ENCODE measurements around the gene NANOS3. TPM values are rescaled to one million over a fixed set of nuclear protein-coding genes. Genes with fewer than 3 reads are reported as not detected.

NANOS3 gene
- total and polyA plus RNA-seq, 5 donors from 2014 or later: not detected

GRCh38 chr19:13881692-13882418 is 4.9 kb downstream of the NANOS3 start:
- Histone ChIP-seq H3K4me3 (ENCODE audit: low read depth, low read length) (peak overlapping the region; percentile 53), H3K9me3 (ENCODE audit: control insufficient read depth in 2 of 2, low read length in 2 of 2) (no peaks in the 10 kb centered on the region), H3K27ac (ENCODE audit: insufficient read depth, low read length, poor library complexity, severe bottlenecking) (peak overlapping the region; percentile 61), H3K36me3 (ENCODE audit: control insufficient read depth, insufficient read depth, low read length) (no peaks in the 10 kb centered on the region), H3K27me3 (ENCODE audit: control insufficient read depth, insufficient read depth, low read length) (no peaks in the 10 kb centered on the region), H3K4me1 (ENCODE audit: control insufficient read depth, insufficient read depth, low read length, poor library complexity, severe bottlenecking) (peaks cover 38% of the 10 kb centered on the region)
- no peaks in the 10 kb centered on the region for H3K36me3 Mint-ChIP-seq
- peak in 1 of 3 donors; percentile 72 for DNase-seq
- ATAC-seq (ENCODE audit: low read depth in 2 of 2): no peak
- H3K9me3 Mint-ChIP-seq: no peaks in the 10 kb centered on the region
- no peaks in the 10 kb centered on the region for H3K27me3 Mint-ChIP-seq
- peak overlapping the region; percentile 86 to 92 (median 87) for H3K27ac Mint-ChIP-seq
- peaks cover 6 to 43% (median 19%) of the 10 kb centered on the region in 4 donors for H3K4me1 Mint-ChIP-seq
- H3K4me3 Mint-ChIP-seq: peak overlapping the region; percentile 72 to 82 (median 76)

- H3K4me1 Mint-ChIP-seq: peaks cover 6 to 43% (median 19%) of the 10 kb centered on the region in 4 donors
- H3K9me3 Mint-ChIP-seq: no peaks in the 10 kb centered on the region
These were observed 5.5 kb downstream of the NANOS3 start for GRCh38 chr19:13882419-13882795.

GRCh38 chr19:13882836-13883235 is 5.9 kb downstream of the NANOS3 start:
- Mint-ChIP-seq H3K36me3 (no peaks in the 10 kb centered on the region), H3K27ac (peak overlapping the region in 2 of 3 donors; percentile 83 to 86), H3K4me1 (peaks cover 6 to 43% (median 19%) of the 10 kb centered on the region in 4 donors), H3K9me3 (no peaks in the 10 kb centered on the region), H3K4me3 (peak overlapping the region in 1 of 4 donors; percentile 79), H3K27me3 (no peaks in the 10 kb centered on the region)
- Histone ChIP-seq H3K9me3 (ENCODE audit: control insufficient read depth in 2 of 2, low read length in 2 of 2) (no peaks in the 10 kb centered on the region), H3K36me3 (ENCODE audit: control insufficient read depth, insufficient read depth, low read length) (no peaks in the 10 kb centered on the region), H3K27ac (ENCODE audit: insufficient read depth, low read length, poor library complexity, severe bottlenecking) (no peak overlapping the region), H3K27me3 (ENCODE audit: control insufficient read depth, insufficient read depth, low read length) (no peaks in the 10 kb centered on the region), H3K4me1 (ENCODE audit: control insufficient read depth, insufficient read depth, low read length, poor library complexity, severe bottlenecking) (peaks cover 38% of the 10 kb centered on the region), H3K4me3 (ENCODE audit: low read depth, low read length) (no peak overlapping the region)
- DNase-seq: no peak
- no peak for ATAC-seq (ENCODE audit: low read depth in 2 of 2)

More at GRCh38 chr19:13882419-13882795, 5.5 kb downstream of the NANOS3 start:
- peak overlapping the region; percentile 61 for H3K27ac ChIP-seq (ENCODE audit: insufficient read depth, low read length, poor library complexity, severe bottlenecking)
- Mint-ChIP-seq H3K27me3 (no peaks in the 10 kb centered on the region), H3K4me3 (peak overlapping the region; percentile 72 to 82 (median 76)), H3K36me3 (no peaks in the 10 kb centered on the region), H3K27ac (peak overlapping the region; percentile 86 to 92 (median 87))
- no peaks in the 10 kb centered on the region for H3K9me3 ChIP-seq (ENCODE audit: control insufficient read depth in 2 of 2, low read length in 2 of 2)
- H3K4me1 ChIP-seq (ENCODE audit: control insufficient read depth, insufficient read depth, low read length, poor library complexity, severe bottlenecking): peaks cover 38% of the 10 kb centered on the region
- ATAC-seq (ENCODE audit: low read depth in 2 of 2) (no peak), DNase-seq (no peak)
- H3K36me3 ChIP-seq (ENCODE audit: control insufficient read depth, insufficient read depth, low read length): no peaks in the 10 kb centered on the region
- H3K4me3 ChIP-seq (ENCODE audit: low read depth, low read length): peak overlapping the region; percentile 53
- no peaks in the 10 kb centered on the region for H3K27me3 ChIP-seq (ENCODE audit: control insufficient read depth, insufficient read depth, low read length)

GRCh38 chr19:13883516-13884064 is 6.7 kb downstream of the NANOS3 start:
- H3K4me3 ChIP-seq (ENCODE audit: low read depth, low read length): no peak overlapping the region
- peaks cover 6 to 43% (median 19%) of the 10 kb centered on the region in 4 donors for H3K4me1 Mint-ChIP-seq
- no peaks in the 10 kb centered on the region for H3K9me3 ChIP-seq (ENCODE audit: control insufficient read depth in 2 of 2, low read length in 2 of 2)
- H3K4me3 Mint-ChIP-seq: no peak overlapping the region
- H3K27ac Mint-ChIP-seq: peak overlapping the region in 2 of 3 donors; percentile 48 to 89
- DNase-seq: no peak
- peaks cover 38% of the 10 kb centered on the region for H3K4me1 ChIP-seq (ENCODE audit: control insufficient read depth, insufficient read depth, low read length, poor library complexity, severe bottlenecking)
- no peaks in the 10 kb centered on the region for H3K27me3 ChIP-seq (ENCODE audit: control insufficient read depth, insufficient read depth, low read length)
- H3K36me3 ChIP-seq (ENCODE audit: control insufficient read depth, insufficient read depth, low read length): no peaks in the 10 kb centered on the region
- no peak for ATAC-seq (ENCODE audit: low read depth in 2 of 2)
- no peaks in the 10 kb centered on the region for H3K36me3 Mint-ChIP-seq
- H3K9me3 Mint-ChIP-seq: no peaks in the 10 kb centered on the region
- H3K27me3 Mint-ChIP-seq: no peaks in the 10 kb centered on the region
- H3K27ac ChIP-seq (ENCODE audit: insufficient read depth, low read length, poor library complexity, severe bottlenecking): no peak overlapping the region

GRCh38 chr19:13884726-13885591 is 8.0 kb downstream of the NANOS3 start:
- Histone ChIP-seq H3K4me3 (ENCODE audit: low read depth, low read length) (no peak overlapping the region), H3K27ac (ENCODE audit: insufficient read depth, low read length, poor library complexity, severe bottlenecking) (no peak overlapping the region), H3K4me1 (ENCODE audit: control insufficient read depth, insufficient read depth, low read length, poor library complexity, severe bottlenecking) (peaks cover 36% of the 10 kb centered on the region), H3K27me3 (ENCODE audit: control insufficient read depth, insufficient read depth, low read length) (no peaks in the 10 kb centered on the region), H3K36me3 (ENCODE audit: control insufficient read depth, insufficient read depth, low read length) (no peaks in the 10 kb centered on the region), H3K9me3 (ENCODE audit: control insufficient read depth in 2 of 2, low read length in 2 of 2) (no peaks in the 10 kb centered on the region)
- no peaks in the 10 kb centered on the region for H3K36me3 Mint-ChIP-seq
- H3K27ac Mint-ChIP-seq: no peak overlapping the region
- ATAC-seq (ENCODE audit: low read depth in 2 of 2) (no peak), DNase-seq (no peak)
- no peak overlapping the region for H3K4me3 Mint-ChIP-seq
- no peaks in the 10 kb centered on the region for H3K27me3 Mint-ChIP-seq
- no peaks in the 10 kb centered on the region for H3K9me3 Mint-ChIP-seq
- H3K4me1 Mint-ChIP-seq: peaks cover 6 to 40% (median 18%) of the 10 kb centered on the region in 4 donors

GRCh38 chr19:13885826-13886365 is 9.0 kb downstream of the NANOS3 start:
- no peak overlapping the region for H3K27ac ChIP-seq (ENCODE audit: insufficient read depth, low read length, poor library complexity, severe bottlenecking)
- DNase-seq (no peak), ATAC-seq (ENCODE audit: low read depth in 2 of 2) (no peak)
- Mint-ChIP-seq H3K27ac (no peak overlapping the region), H3K4me3 (no peak overlapping the region), H3K36me3 (no peaks in the 10 kb centered on the region), H3K4me1 (peaks cover 3 to 31% (median 13%) of the 10 kb centered on the region in 4 donors), H3K9me3 (no peaks in the 10 kb centered on the region), H3K27me3 (no peaks in the 10 kb centered on the region)
- no peaks in the 10 kb centered on the region for H3K36me3 ChIP-seq (ENCODE audit: control insufficient read depth, insufficient read depth, low read length)
- H3K4me3 ChIP-seq (ENCODE audit: low read depth, low read length): no peak overlapping the region
- H3K27me3 ChIP-seq (ENCODE audit: control insufficient read depth, insufficient read depth, low read length): no peaks in the 10 kb centered on the region
- H3K4me1 ChIP-seq (ENCODE audit: control insufficient read depth, insufficient read depth, low read length, poor library complexity, severe bottlenecking): peaks cover 26% of the 10 kb centered on the region
- H3K9me3 ChIP-seq (ENCODE audit: control insufficient read depth in 2 of 2, low read length in 2 of 2): no peaks in the 10 kb centered on the region

- H3K4me3 ChIP-seq (ENCODE audit: low read depth, low read length): no peak overlapping the region
- H3K4me1 ChIP-seq (ENCODE audit: control insufficient read depth, insufficient read depth, low read length, poor library complexity, severe bottlenecking): peaks cover 15% of the 10 kb centered on the region
- ATAC-seq (ENCODE audit: low read depth in 2 of 2) (peak in 1 of 2 donors; percentile 19), DNase-seq (no peak)
- no peaks in the 10 kb centered on the region for H3K9me3 ChIP-seq (ENCODE audit: control insufficient read depth in 2 of 2, low read length in 2 of 2)
- Mint-ChIP-seq H3K27me3 (no peaks in the 10 kb centered on the region), H3K4me1 (peaks cover 3 to 20% (median 6%) of the 10 kb centered on the region in 4 donors), H3K36me3 (no peaks in the 10 kb centered on the region), H3K27ac (no peak overlapping the region), H3K4me3 (peak overlapping the region in 1 of 4 donors; percentile 35), H3K9me3 (no peaks in the 10 kb centered on the region)
- no peaks in the 10 kb centered on the region for H3K27me3 ChIP-seq (ENCODE audit: control insufficient read depth, insufficient read depth, low read length)
- no peaks in the 10 kb centered on the region for H3K36me3 ChIP-seq (ENCODE audit: control insufficient read depth, insufficient read depth, low read length)
- H3K27ac ChIP-seq (ENCODE audit: insufficient read depth, low read length, poor library complexity, severe bottlenecking): no peak overlapping the region
These were observed 10.1 kb downstream of the NANOS3 start for GRCh38 chr19:13887018-13887436.
